Activated B cell treated with CpG ODN at 0.5 μM for 24 hours (primary cell): ENCODE data around the gene TCTN2. TPM values are rescaled to one million over a fixed set of nuclear protein-coding genes. Genes with fewer than 3 reads are reported as not detected.

ENCODE experiments used
- ATAC-seq: fragments of 200-7000 bp; cut with Tn5 transposase; one replicate; pipeline ENCODE4 v1.10.0; 2021; ENCODE audit warnings: low read depth, mild to moderate bottlenecking, moderate library complexity
- CTCF ChIA-PET: fragments of 350-600 bp; sonication (Branson Sonifier 250); formaldehyde crosslinking; loops from one replicate; lab custom pipeline; 2021; ENCODE audit warnings: antibody characterized with exemption; lab: Charles Lee
- POLR2A ChIA-PET: fragments of 350-600 bp; sonication (Branson Sonifier 250); formaldehyde crosslinking; loops from one replicate; lab custom pipeline; 2021; ENCODE audit warnings: antibody characterized with exemption; lab: Charles Lee
- DNase-seq: peaks from one replicate; pipeline ENCODE4 v3.0.0; 2022
- H3K27ac Mint-ChIP-seq: one replicate; pipeline ENCODE4 v1.8.0; 2020; ENCODE audit warnings: mixed read lengths
- H3K27me3 Mint-ChIP-seq: one replicate; pipeline ENCODE4 v1.8.0; 2021; ENCODE audit warnings: mixed read lengths
- H3K36me3 Mint-ChIP-seq: one replicate; pipeline ENCODE4 v1.8.0; 2021; ENCODE audit warnings: low read depth, mixed read lengths
- H3K4me1 Mint-ChIP-seq: one replicate; pipeline ENCODE4 v1.8.0; 2021; ENCODE audit warnings: mixed read lengths
- H3K4me3 Mint-ChIP-seq: one replicate; pipeline ENCODE4 v1.8.0; 2020; ENCODE audit warnings: mild to moderate bottlenecking, mixed read lengths
- H3K9me3 Mint-ChIP-seq: one replicate; pipeline ENCODE4 v1.8.0; 2020; ENCODE audit warnings: mixed read lengths
- CTCF ChIP-seq: fragments of 200-600 bp; IDR thresholded peaks from one replicate; pipeline ENCODE4 v1.8.0; 2022; ENCODE audit warnings: antibody characterized with exemption, mild to moderate bottlenecking
- intact Hi-C: fragments of 100-400 bp; cut with micrococcal nuclease; formaldehyde crosslinking; loops from one replicate; pipeline ENCODE4 v1.15.1; 2024
- total RNA-seq: library from RNA; stranded (reverse); gene quantifications from 2 replicates; pipeline ENCODE4 v1.2.3, GENCODE V29; 2022

The TCTN2 gene
- total RNA-seq, 1 donor from 2014 or later = 10.3 TPM

- no peak for TF ChIP-seq CTCF
- Mint-ChIP-seq H3K4me3 (no peak overlapping the region), H3K27ac (peak overlapping the region; percentile 21), H3K4me1 (peaks cover 7% of the 10 kb centered on the region), H3K36me3 (peaks cover 27% of the 10 kb centered on the region), H3K27me3 (no peaks in the 10 kb centered on the region), H3K9me3 (no peaks in the 10 kb centered on the region)
- intact Hi-C loops = no loop called here
- ATAC-seq (no peak), DNase-seq (no peak)
- ChIA-PET POLR2A (no interaction called here), CTCF (no interaction called here)
Observed at GRCh38 chr12:123681605-123682004, 10.7 kb downstream of the TCTN2 start.

GRCh38 chr12:123683964-123684363 lies 13.1 kb downstream of the TCTN2 start:
- no peak for TF ChIP-seq CTCF
- no peak for DNase-seq
- H3K4me1 Mint-ChIP-seq = peaks cover 7% of the 10 kb centered on the region
- H3K27ac Mint-ChIP-seq = no peak overlapping the region
- no peak for ATAC-seq
- POLR2A ChIA-PET = no interaction called here
- H3K36me3 Mint-ChIP-seq = peaks cover 27% of the 10 kb centered on the region
- H3K4me3 Mint-ChIP-seq = no peak overlapping the region
- intact Hi-C loops = no loop called here
- CTCF ChIA-PET = no interaction called here
- no peaks in the 10 kb centered on the region for H3K27me3 Mint-ChIP-seq
- H3K9me3 Mint-ChIP-seq = no peaks in the 10 kb centered on the region

GRCh38 chr12:123686636-123687190 lies 15.8 kb downstream of the TCTN2 start:
- POLR2A ChIA-PET = no interaction called here
- no peaks in the 10 kb centered on the region for H3K27me3 Mint-ChIP-seq

GRCh38 chr12:123690191-123690840 lies 19.4 kb downstream of the TCTN2 start:
- H3K36me3 Mint-ChIP-seq = peaks cover 32% of the 10 kb centered on the region
- intact Hi-C loops = no loop called here
- ChIA-PET POLR2A (no interaction called here), CTCF (no interaction called here)
- no peak for ATAC-seq
- H3K9me3 Mint-ChIP-seq = no peaks in the 10 kb centered on the region
- no peak for DNase-seq
- no peak for TF ChIP-seq CTCF
- H3K27ac Mint-ChIP-seq = no peak overlapping the region
- H3K4me3 Mint-ChIP-seq = no peak overlapping the region
- no peaks in the 10 kb centered on the region for H3K27me3 Mint-ChIP-seq
- H3K4me1 Mint-ChIP-seq = no peaks in the 10 kb centered on the region

More at GRCh38 chr12:123686636-123687190, 15.8 kb downstream of the TCTN2 start:
- Mint-ChIP-seq H3K27ac (no peak overlapping the region), H3K4me3 (no peak overlapping the region), H3K9me3 (no peaks in the 10 kb centered on the region), H3K4me1 (peaks cover 2% of the 10 kb centered on the region), H3K36me3 (peaks cover 30% of the 10 kb centered on the region)
- TF ChIP-seq CTCF = no peak
- intact Hi-C loops = no loop called here
- CTCF ChIA-PET = no interaction called here
- DNase-seq (no peak), ATAC-seq (no peak)

- ChIA-PET POLR2A (no interaction called here), CTCF (no interaction called here)
- Mint-ChIP-seq H3K4me1 (no peaks in the 10 kb centered on the region), H3K27ac (no peak overlapping the region), H3K27me3 (no peaks in the 10 kb centered on the region), H3K9me3 (no peaks in the 10 kb centered on the region), H3K36me3 (peaks cover 46% of the 10 kb centered on the region), H3K4me3 (no peak overlapping the region)
- TF ChIP-seq CTCF = no peak
- ATAC-seq = no peak
- intact Hi-C loops = no loop called here
- no peak for DNase-seq
Observed at GRCh38 chr12:123696207-123696606, 25.3 kb downstream of the TCTN2 start.
